HG03108 (cell line): ENCODE results near the gene PPM1L.

Experiments
- ATAC-seq: cut with Tn5 transposase; IDR thresholded peaks from one replicate; pipeline ENCODE4 v1.9.1; 2021; ENCODE audit warnings: moderate library complexity; ENCODE audit not compliant: unreplicated experiment

PPM1L gene

DNA sequence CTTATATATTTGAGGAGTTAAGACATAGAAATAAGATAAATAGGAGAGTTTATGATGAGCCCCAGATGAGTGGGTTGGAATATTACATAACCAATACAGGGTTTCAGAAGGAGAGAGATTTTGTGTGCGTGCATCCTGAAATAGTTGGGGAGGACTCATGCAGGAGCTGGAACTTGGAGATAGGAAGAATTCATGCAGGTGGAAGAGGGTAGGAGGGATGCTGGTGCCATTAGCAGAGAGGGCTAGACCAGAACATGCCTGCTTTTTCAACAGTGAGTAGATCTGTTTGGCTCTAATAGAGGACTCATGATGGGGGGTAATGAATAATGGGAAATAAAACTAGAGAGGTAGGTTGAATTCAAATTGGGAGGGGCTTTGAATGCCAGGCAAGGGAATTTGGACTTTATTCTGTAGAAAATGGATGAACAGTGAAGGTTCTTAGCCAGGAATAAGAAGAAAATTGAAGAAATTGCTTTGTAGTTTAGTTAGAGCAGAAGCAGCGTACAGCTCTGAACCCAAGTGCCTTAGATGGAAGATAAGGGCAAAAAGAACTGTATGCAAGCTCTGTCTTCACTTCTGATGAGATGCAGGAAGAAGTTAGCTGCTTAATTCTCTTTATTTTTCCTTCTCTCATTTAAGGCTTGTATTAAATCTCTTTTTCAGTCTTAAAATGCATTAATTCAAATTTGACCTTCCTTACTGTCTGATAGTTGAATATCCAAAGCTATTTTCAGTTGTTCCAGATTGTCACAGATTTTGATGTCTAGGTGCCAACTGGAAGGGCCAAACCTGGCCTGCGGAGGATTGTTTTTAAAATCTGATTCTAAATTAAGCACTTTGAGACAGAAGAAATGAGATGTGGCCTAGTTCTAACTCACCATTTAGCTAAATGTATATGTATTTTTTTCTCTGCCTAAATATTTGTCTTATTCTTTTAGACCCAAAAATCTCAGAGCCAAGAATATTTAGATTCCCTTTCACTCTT, 86.3 kb downstream of the PPM1L start:
- ATAC-seq, result no peak

DNA sequence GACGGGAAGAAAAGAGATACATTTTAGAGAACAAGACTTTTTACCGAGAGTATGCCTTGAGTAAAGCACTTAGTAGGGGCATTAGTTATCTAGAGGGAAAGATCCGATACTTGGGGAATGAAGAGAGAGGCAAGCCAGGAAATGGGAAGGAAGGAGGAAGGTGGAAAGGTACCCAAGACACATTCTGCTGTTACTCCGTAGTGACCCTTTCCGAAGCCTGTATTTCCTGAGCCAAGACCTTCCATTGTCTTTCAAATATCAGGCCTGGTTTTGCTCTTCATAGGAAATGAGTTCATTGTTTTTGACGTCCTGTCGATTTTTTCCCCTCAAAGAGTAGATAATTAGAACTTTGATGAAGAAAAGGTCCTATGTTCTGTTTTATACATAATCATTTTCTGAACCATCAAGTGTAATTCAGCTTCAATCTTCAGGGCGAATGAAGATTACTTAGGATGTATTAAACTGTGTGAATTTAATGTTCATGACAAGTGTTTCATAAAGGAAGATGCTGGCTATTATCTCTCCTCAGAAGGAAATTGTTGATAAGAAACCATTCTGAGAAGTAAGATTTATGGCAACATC, 95.7 kb downstream of the PPM1L start:
- ATAC-seq, result no peak

DNA sequence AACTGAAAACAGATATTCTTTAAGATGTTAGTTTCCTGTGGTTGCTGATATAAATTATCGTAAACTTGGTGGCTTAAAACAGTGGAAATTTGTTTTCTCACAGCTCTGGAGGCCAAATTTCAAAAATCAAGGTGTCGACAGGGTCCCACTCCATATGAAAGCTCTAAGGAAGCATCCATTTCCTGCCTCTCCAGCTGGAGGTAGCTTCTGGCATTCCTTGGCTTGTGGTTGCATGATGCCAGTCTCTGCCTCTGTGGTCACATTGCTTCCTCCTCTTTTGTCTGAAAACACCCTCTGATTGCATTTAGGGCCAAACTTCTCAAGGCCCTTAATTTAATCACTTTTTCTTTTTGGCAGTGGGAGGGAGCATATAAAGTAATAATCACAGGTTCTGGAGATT, 96.8 kb downstream of the PPM1L start:
- ATAC-seq, result no peak

DNA sequence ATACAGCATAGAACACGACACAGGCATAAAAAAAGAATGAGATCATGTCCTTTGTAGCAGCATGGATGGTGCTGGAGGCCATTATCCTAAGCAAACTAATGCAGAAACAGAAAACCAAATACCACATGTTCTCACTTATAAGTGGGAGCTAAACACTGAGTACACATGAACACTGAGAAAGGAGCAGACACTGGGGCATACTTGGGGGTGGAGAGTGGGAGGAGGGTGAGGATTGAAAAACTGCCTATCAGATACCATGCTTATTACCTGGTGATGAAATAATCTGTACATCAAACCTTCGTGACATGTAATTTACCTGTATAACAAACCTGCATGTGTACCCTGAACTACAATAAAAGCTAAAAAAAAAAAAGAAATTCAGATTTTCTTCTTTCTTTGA, 100.4 kb downstream of the PPM1L start:
- ATAC-seq, result no peak

DNA sequence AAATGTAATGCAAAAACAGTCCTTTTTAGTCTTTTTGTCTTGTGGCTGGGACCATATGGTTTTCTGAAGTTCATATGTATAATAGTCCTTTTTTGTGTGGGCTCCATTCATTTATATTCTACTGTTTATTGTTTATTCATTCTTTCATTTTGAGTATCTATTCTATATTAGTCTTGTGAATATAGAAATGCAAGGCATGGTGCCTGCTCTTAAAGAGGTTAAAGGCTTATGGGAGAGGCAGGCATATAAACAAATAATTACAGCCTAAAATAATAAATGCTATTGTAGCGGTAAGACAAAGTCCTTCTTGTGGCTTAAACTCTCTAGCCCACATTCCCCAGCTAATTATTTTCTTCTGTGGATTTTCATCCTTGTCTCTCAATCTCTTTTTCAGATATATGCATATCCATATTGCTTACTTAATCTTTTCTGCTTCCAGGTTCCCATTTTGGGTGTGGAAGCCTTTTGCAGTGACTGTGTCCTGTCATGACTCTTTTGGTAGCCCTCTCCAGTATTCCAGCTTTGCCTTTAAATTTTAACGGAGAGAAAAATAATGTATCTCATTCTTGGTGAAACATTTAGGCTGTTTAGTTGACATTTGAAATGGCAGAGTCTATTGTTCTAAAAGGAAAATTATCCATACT, 101.6 kb downstream of the PPM1L start:
- ATAC-seq, result no peak

DNA sequence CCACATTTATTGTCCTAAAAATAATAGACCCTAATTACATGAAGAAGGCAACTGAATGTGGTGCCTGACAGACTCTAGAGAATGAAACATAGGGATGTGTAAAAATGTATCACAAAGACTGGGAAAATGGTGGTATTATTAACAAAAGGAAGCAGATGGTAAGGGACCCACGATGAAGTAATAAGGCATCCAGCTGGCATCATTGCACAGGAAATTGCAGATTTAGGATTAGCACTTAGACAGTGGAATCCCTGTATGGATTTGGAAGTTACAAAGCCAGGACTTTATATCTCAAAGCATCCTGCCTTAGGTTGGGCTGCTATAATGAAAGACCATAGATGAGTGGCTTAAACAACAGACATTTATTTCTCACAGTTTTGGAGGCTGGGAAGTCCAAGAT, 104.3 kb downstream of the PPM1L start:
- no peak for ATAC-seq

DNA sequence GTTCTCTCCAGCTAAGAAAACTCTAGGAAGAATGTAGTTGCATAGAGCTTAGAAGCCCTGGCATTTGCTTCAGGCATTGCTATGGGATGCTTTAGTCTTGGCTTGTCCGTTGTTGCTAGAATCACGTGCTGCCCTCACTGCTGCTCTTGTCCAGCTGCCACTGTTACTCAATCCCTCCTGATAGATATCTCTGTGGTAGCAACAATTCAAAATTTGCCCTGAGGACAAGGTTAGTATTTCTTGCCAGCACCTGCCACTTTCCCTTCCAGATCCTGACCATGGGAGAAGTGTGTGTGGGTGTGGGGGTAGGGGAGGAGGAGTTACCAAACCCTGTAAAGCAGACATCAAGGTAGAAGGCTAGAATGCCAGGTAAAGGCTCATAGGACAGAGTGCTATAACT, 113.8 kb downstream of the PPM1L start:
- ATAC-seq, result no peak

DNA sequence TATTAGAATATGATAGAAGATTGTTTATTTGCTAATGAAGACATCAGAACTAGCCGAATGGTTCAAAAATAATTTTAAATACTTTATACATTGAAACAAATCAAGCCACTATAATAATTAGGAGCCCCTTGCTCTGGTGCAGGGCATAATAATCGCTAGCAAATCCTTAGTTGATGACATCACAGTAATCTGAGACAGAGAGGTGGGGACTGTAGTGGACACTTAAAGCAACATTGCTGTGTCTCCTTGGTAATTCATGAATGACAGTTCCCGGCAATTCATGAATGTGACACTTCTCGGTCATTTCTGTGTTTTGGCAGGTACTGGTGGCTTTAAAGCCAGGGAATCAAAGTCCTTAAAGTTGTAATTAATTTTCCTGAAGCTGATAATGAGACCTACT, 114.3 kb downstream of the PPM1L start:
- no peak for ATAC-seq

DNA sequence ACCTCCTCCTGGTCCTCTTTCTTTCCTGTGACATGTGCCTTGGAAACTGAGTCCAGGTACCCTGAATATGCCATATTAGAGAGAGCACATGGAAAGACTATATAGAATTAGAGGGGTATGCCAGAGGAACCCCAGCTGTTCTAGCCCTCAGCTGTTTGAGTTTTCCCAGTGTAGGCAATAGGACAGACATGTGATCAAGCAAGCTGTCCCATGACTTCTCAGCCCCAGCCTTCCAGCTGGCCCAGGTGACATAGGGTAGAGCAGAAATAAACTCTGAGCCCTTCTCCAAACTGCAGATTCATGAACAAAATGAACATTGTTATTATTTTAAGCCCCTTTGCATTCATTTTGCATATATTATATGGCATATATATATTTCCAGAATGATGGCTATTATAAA, 118.7 kb downstream of the PPM1L start:
- ATAC-seq, result no peak

DNA sequence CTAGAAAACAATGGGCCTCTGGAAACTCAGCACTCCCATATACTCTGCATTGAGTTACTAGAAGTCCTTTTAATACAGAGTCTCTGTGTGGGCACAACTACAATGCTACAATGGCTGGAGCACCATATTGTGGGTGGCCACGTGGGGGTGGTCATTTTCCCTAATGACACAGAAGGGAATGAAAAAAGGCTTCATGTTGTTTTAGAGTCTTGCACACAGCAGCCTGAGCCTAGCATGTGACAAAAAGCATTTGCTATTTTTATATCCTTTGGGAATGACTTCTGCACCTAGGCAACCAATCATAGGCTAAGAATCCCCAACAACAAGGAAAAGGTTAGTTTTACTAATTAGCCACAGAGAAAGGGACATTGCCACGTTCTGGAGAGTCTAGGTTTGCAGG, 120.6 kb downstream of the PPM1L start:
- no peak for ATAC-seq

DNA sequence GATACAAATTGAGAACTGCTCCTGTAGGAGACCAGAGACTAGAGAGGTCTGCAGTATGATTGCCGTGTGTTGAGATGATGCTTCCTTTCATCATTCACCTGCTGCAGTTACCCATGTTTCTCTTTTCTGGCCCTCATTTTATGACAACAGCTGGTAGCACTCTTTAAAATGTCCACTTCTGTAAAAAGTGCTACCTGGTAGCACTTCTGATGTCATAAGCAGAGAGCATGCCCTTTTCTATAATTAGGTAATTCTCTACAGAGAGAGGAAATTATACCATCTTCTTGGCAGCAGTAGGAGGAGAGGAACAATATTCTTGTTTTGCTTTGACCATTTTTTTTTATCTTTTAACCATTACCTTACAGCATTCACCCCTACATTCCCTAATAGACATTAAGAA, 123.8 kb downstream of the PPM1L start:
- ATAC-seq, result no peak

DNA sequence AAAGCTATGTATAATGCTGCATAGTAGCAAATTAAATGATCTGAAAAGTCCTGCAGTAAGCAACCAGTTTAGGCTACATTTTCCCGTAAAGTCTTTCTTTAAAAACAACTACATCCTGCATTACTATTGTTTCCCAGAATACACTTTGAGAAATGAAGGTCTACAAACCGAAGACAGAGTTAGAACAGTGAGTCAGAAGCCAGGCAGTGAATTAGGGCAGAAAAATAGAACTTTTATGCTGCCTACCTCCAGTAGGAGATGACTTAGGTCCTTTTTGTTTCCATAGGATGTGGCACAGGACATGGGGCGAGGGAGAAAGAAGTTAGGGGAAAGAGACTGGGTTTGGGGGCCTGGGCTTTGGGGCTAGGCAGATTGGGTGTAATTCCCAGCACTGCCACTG, 127.3 kb downstream of the PPM1L start:
- ATAC-seq, result no peak

DNA sequence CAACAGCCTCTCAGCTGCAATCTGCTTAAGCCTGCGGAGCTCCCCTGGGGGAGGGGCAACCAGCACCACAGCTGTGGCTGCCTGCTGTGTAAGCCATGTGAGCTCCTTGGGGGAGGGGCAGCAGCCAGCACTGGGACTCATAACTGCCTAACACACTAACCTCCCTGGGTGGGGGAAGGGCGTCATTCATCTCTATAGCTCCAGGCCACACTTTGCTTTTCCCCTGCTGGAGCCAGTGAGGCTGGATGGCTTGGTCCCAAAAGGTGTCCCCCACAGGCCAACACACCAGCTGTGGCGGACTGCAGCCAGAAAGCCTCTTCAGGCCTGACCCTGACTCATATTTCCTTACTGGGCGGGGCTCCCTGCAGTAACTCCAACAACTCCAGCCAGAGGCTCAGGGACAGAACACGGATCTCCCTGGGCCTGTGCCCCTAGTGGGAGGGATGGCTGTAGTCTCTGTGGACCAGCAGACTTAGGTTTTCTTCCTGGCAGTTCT, 129.8 kb downstream of the PPM1L start:
- ATAC-seq, result peak; percentile 30

DNA sequence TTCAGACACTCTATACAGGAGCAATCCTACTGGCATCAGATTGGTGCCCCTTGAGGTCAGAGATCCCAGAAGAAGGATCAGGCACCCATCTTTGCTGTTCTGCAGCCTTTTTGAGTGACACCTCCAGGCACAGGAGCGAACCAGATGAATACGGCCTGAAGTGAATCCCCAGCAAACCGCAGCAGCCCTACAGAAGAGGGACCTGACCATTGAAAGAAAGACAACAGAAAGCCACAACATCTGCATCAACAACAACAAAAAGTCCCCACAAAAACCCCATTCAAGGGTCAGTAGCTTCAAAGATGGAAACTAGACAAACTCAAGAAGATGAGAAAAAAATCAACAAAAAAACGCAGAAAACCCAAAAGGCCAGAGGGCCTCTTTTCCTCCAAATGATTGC, 130.4 kb downstream of the PPM1L start:
- peak; percentile 88 for ATAC-seq

DNA sequence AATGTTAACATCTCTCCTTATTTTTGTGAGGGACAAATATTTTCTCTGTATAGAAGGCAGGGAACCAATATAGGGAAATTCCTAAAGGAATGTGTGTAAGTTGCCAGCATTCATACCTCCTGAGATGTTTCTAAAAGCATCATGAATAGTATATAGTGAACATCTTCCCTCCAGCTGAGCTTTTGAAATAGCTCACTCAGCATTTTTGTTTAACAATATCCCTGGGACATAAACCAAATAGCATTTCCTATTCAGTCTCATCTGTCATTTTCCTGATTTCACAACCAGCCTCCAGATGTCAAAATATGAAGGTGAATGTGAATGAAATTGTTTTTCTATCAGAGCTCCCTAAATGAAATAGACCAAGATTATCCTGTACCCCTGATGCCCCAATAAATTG, 137.2 kb downstream of the PPM1L start:
- ATAC-seq, result no peak

DNA sequence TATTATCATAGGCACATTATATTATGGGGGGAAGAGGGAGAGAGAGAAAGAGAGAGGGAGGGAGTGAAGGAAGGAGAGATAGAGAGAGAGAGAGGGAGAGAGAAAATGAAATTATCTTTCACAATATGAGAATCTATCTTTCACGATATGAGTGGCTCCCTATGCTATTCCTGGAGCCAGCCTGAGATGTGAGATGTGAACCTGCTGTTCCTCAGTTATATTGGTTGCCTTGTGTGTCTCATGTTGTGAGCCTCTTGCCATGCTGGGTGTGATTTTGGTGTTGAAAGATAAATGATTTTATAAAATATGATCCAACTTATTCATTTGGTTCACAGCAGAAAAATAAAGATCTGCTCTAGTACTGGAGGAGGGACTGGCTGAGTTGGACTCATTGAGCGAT, 148.7 kb downstream of the PPM1L start:
- ATAC-seq, result no peak

DNA sequence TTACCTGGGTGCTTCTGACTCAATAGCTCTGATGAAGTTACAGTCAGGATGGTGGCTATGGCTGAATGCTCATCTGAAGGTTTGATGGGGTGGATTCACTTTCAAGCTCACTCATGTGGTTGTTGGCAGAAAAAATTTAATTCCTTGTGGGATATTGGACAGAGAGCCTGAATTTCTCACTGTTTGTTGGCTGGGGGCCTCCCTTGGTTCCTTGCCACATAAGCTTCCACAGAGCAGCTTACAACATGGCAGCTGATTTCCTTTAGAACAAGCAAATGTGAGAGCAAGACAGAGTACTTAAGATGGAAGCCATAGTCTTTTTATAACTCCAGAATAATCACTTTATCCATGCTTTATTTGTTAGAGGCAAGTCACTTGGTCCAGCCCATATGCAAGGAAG, 150.6 kb downstream of the PPM1L start:
- no peak for ATAC-seq

DNA sequence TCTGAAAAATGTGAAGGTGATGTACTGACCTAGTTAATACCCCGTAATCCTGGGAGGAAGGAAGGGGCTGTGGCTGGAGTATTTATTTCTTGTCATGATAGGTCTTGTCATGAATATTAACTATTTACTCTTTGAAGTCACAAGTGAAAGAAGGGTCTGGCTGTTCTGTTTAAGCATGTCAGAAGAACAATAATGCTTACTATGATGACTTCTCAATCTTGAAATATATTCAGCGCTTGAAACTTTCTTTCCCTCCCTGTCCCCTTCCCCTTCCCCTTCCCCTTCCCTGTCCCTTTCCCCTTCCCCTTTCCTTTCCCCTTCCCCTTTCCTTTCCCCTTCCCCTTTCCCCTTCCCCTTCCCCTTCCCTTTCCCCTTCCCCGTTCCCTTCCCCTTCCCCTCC, 153.9 kb downstream of the PPM1L start:
- ATAC-seq, result no peak

DNA sequence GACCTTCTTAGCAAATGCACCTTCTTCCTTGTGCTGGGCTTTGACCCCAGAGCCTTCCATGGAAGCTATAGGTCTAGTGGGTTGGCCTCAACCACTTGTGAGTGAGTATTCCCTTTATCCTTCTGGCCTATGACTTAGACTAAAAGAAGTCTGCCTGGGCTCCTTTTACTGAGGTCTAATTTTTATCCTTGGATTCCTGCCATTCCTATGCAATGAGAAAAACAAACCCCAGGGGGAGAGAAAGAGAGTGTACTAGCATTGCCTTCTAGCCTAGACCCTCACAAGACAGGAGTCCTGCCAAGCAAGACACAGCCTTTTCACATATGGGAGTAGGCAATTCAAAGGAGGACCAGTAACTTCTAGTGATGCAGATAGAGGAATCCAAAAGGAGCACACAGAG, 155.4 kb downstream of the PPM1L start:
- no peak for ATAC-seq

DNA sequence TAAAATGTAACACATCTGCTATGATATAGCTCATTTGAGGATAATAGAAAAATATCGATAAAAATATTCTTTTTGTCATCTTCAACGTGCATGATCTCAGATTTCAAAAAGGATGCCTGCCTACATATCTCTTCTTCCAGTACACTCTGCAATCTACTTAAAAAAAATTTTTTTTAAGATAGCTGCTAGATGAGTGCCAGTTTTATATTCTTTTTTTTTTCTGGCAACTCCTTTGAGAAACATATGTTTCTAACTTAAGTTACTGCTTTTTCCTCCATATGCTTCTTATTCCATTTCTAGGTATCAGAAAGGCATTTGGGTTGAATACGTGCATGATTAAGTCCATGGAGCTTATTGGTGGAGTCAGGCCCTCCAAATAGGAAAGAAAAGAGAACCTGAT, 160.4 kb downstream of the PPM1L start:
- no peak for ATAC-seq

DNA sequence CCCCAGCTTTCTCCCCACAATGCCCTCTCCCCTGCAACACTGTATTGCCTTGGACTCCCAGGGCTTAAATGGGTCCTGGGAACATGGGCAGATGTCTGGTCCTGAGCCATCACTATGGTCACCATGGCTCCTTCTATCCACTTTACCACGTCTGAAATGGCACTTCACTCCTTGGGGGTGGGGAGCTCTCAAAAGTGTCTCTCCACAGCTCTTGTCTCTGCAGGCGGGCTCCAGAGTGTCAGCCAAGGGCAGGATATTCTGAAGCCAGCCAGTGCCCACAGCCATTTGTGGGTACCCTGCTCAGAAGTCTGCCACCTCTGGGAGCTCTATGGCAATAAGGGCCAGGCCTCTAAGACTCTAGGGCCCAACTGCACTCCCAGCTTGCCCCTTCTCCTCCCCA, 163.9 kb downstream of the PPM1L start:
- no peak for ATAC-seq
